HG03139 (cell line): ENCODE results near the gene SGPP2.
"Not testable (repeated sequence)": the region's sequence is repeated elsewhere in the genome, so short reads cannot be mapped to it uniquely, and the experiment has no call there.

Experiments
- ATAC-seq: cut with Tn5 transposase; IDR thresholded peaks from one replicate; pipeline ENCODE4 v1.9.1; 2021; ENCODE audit not compliant: unreplicated experiment

Gene SGPP2

GRCh38 chr2:222424729-222425671 is 657 bp downstream of the SGPP2 start:
- ATAC-seq = no peak

DNA sequence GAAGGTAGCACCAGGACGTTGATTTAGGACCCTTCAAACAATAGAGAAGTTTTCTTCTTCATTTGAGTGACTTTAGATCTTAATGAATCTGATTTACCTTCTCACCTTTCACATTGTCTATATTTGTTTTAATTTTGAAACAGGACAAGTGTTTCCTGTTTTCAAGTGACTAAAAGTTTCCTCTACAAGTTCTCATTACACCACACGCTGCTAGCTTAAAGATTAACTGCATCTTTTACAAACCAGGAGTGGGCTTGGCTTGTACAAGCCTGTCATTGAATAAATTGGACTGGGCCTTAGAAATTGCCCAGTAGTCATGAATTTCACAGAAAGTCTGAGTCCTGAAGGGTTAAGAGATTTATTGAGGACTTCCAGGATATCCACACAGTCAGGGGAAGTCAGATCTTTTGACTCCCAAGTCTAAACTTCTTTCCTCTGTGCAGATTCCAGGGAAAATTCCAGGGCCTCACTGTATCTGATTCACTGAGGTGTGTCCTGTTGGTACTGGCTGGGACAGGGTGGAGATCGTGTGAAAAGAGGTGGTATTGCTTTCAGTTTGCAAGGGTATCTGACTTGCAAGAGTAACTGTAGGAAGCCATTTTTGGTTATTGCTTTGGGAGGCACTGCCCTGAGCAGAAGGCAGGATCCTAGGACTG is 3.4 kb downstream of the SGPP2 start:
- peak; percentile 46 for ATAC-seq

GRCh38 chr2:222430071-222430470 is 5.7 kb downstream of the SGPP2 start:
- ATAC-seq = no peak

GRCh38 chr2:222430681-222431080 is 6.3 kb downstream of the SGPP2 start:
- no peak for ATAC-seq

DNA sequence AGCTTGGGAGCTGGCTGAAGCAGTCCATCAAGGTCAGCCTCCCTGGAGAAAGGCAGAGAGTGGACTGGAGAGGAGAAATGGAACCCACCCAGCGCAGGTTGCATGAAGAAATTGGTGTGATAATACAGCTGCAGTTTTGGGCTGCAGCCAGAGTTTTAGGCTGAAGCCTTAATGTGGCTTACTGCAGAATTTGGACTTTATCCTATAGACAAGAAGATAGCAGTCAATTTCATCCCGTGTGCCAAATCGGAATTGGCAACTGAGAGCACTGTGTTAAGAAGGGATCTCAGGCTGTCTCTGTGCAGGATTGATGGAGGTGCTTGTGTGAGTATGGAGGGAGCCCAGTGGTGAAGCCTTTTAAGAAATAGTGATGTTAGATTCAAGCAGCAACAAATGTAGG is 7.5 kb downstream of the SGPP2 start:
- ATAC-seq = no peak

GRCh38 chr2:222433332-222434173 is 9.2 kb downstream of the SGPP2 start:
- peak; percentile 74 for ATAC-seq

DNA sequence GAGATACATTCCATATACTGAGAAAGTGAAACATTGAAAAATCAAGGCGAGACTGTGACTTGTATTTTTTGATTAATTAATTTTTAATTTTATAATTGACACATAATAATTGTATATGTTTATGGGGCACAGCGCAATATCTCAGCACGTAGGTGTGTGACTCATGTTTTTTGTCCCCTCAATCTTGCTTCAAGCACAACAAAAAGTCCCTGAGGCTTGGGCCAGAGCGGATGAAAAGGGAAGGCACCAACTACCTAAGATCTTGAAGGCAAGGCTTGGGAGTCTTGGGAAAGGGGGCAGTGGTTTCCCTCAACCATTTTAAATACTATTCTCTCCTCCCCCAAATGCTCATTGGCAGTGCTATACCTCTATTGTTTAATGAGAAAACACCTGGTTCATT is 9.9 kb downstream of the SGPP2 start:
- peak; percentile 28 for ATAC-seq

DNA sequence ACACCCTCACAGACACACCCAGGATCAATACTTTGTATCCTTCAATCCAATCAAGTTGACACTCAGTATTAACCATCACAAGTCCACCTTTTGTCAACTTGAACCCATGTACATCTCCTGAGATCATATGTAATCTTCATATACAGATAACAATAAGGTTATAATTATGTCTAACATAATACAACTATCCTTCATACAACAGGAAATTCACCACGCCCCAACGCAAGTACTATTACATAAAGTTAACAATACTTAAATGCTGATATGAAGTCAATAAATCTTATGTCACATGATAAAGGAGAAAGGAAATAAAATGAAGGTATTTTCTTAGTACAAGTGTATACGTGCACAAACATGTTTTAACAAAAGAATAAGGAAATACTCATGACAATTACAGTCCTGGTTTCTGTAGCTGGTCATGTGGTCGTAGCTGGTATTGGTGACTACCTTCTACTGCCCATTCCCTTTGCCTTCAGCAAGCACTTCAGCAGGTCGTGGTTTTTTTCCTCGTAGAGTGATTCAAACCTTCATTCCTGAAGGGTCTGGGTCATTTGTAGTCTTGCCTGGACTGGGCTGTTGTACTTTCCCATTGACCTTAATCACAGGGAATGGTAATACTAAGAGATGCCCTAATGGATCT is 11.2 kb downstream of the SGPP2 start:
- ATAC-seq = not testable (repeated sequence)

DNA sequence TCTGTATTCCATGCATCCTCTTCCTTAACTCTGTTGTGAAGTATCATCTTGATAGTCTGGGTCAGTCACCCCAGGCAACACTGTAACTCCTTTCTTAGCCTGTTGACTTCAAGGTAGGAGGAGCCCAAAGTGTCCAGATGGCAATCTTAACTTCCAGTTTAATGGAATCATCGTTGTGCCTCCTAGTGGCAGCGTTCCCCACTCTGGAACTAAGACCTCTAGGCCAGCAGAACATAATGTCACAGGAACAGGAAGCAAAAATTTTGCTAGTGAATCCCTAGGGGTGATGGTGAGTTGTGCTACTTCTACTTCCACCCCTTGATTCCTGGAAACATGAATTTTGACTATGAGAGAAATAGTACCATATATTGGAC is 11.7 kb downstream of the SGPP2 start:
- no peak for ATAC-seq

GRCh38 chr2:222439692-222440091 is 15.3 kb downstream of the SGPP2 start:
- ATAC-seq = no peak

DNA sequence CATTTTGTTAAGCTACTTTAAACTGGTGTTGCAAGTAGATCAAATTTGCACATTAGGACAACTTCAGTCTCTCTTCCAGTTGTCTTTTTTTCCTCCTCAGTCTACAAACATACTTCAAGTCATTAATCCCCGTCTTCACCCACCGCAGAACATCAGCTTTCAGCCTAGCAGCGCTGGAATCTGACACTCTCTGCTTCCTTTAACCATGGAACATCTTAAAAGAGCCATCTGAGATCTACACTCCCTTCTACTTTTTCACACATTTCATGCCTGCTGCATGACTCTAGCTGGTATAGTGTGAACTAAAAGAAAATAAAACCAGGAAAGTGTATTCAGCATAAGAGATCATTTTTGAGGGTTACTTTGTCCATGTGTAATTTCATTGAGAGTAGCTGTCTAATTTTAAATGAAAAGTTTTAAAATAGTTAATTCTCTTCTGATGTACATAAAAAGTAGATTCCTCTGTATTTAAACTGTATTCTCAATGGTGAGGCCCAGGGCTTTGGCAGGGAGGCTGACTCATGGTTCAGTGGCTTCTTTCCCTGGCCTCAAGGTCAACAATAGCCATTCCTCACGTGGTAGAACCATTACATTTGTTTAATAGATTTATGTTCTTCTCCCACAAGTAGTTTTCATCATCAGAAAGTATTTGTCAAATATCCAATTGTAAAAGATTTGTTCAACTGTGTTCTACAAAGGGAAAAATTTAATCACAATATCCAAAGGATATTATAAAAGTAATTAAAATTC is 16.5 kb downstream of the SGPP2 start:
- ATAC-seq = no peak

DNA sequence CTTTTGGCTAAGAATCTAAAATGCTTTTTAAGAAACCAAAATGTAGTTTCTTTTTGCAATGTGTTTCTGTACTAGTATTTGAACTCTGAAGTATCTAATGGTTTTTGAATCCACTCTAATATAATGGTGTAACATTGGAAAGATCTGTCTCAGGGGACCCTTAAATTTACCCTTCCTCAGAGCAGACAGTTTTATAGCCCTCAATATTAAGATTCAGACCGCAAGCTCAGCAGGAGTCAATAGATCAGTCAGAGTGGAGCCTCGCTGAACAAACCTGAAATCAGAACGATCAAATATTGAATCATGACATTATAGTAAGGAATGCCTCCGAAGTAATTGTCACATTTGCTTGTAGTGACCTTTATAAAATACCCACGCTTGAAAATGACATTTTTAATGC is 18.3 kb downstream of the SGPP2 start:
- ATAC-seq = no peak

DNA sequence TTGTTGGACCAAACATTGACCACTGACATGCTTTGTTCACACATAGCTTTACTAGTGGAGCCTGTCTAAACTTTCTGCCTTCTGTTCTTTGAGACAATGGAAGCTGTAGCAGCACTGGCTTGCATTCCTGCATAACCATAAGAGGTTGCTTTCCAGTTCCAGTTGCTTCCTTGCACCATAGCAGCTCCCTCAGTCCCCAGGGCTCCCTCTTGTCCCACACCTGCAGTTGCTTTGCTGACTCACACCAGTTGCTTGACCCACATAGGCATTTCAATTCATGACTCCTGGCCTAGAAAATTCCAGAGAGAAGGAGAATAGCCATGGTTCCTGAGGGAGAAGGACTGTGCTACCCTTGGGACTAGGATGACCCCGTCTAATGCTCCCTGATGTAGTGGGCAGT is 20.9 kb downstream of the SGPP2 start:
- no peak for ATAC-seq

DNA sequence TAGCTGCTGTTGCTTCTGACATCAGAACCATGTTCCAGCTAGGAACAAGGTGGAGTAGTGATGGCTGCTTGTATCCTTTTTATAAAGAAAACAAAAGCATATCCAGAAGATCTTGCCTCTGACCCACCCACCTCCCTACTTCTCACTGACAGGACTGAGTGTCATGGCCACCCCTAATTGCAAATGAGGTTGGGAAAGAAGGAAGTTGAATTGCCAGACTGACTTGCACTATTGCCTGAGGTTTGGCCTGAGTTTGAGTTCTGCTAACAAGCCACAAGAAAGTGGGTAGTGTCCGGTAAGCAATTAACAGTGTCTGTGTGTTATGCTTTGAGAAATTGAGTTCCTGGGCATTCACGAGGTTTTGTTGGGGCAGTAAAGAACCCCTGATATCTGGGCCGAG is 22.8 kb downstream of the SGPP2 start:
- ATAC-seq = no peak

GRCh38 chr2:222448748-222449181 is 24.4 kb downstream of the SGPP2 start:
- ATAC-seq = no peak

GRCh38 chr2:222450021-222450420 is 25.7 kb downstream of the SGPP2 start:
- no peak for ATAC-seq

GRCh38 chr2:222451224-222451674 is 26.9 kb downstream of the SGPP2 start:
- peak; percentile 100 for ATAC-seq

DNA sequence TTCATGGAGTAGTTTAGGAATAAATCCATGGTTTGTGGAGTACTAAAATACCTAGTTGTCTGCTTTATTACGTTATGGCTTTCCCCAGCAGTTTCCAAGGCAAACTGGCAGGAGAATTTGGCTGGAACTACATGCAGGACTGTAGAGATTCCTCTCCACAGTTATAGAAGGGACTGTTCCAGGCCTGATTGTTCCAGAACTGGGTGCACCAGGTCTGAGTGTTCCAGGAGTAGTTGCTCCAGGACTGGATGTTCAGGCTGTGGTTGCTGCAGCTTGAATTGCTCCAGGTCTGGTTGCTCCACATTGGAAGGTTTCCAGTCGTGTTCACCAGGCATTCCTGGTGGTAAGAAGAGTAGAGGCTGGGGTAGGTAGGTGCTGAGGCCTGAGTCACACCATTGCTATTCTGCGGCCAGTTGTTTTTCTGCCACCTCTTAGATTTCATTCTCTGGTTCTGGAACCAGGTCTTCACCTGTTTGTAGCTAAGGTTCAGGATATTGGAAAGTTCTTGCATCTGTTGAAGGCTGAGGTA is 28.1 kb downstream of the SGPP2 start:
- ATAC-seq = no peak

GRCh38 chr2:222456479-222457077 is 32.2 kb downstream of the SGPP2 start:
- ATAC-seq = no peak
